ENCODE data around the gene S100A14. TPM values are rescaled to one million over a fixed set of nuclear protein-coding genes. Genes with fewer than 3 reads are reported as not detected.
A peak's percentile ranks its signal among the peaks of the same experiment; 100 is the strongest.

S100A14 gene
- total RNA-seq, 6 donors from 2014 or later: 76.5 to 239 (median 133) TPM

DNA sequence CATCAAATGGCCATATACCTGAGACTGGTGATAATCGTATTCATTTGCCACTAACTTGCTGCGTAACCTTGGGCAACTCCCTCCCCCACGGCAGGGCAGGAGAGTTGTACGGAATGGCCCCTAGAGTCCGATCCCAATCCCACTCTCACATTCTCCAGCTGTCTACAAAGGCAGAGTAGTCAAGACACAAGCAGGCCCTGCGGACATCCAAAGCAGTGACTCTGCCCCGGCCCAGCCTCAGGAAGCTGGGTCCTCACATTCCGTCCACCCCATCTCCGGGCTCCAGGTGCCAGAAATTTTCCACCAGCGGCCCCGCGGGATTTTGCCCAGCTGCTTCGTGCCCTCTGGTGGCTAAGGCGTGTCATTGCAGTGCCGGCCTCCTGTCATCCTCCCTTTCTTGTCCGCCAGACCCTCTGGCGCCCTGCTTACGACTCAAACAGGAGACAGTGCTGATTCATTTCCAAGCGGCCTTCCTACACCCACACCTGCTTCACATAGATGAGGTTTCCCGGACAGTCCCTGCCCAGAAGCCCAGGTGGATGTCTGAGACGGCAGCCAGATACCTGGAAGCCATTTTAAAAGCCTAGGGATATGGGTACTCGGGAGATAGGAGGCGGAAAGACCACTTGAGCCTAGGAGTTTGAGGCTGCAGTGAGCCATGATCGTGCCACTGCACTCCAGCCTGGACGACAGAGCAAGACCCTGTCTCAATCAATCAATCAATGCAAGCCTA, 47.6 kb downstream of the S100A14 start:
- no peaks in the 10 kb centered on the region for H3K36me3 ChIP-seq

GRCh38 chr1:153567621-153568366, 48.3 kb downstream of the S100A14 start:
- 76 to 78% methylated on average over 21 to 22 of the region's 22 CpGs for WGBS, 2 donors
- Histone ChIP-seq H3K9me3 (no peaks in the 10 kb centered on the region), H3K36me3 (no peaks in the 10 kb centered on the region), H3K4me1 (peaks cover 41 to 62% (median 53%) of the 10 kb centered on the region in 4 donors), H3K27ac (peak overlapping the region; percentile 95 to 99 (median 96)), H3K4me3 (peak overlapping the region in 2 of 4 donors; percentile 25 to 30), H3K27me3 (no peaks in the 10 kb centered on the region)
- ATAC-seq (ENCODE audit: low FRiP score in 2 of 2) (no peak), DNase-seq (no peak)
- TF ChIP-seq POLR2AphosphoS5 (IDR thresholded peaks at IDR 0.05) (no peak), POLR2A (IDR thresholded peaks at IDR 0.05) (no peak), EP300 (IDR thresholded peaks at IDR 0.05) (no peak), CTCF (IDR thresholded peaks at IDR 0.05) (no peak)

More for the DNA sequence above, 47.6 kb downstream of the S100A14 start:
- Histone ChIP-seq H3K27me3 (no peaks in the 10 kb centered on the region), H3K27ac (peak overlapping the region; percentile 95 to 99 (median 96)), H3K4me3 (peak overlapping the region in 2 of 4 donors; percentile 25 to 30), H3K9me3 (no peaks in the 10 kb centered on the region), H3K4me1 (peaks cover 48 to 69% (median 58%) of the 10 kb centered on the region in 4 donors)
- peak; percentile 86 to 95 for DNase-seq
- 16 to 31% methylated on average over 13 to 25 of the region's 25 CpGs for WGBS, 2 donors
- peak; percentile 56 to 70 for ATAC-seq (ENCODE audit: low FRiP score in 2 of 2)
- no peak for TF ChIP-seq EP300 (IDR thresholded peaks at IDR 0.05)
- peak in 3 of 4 donors; percentile 10 to 30 (median 21) for TF ChIP-seq POLR2A (IDR thresholded peaks at IDR 0.05)
- peak; percentile 97 to 99 (median 99) for TF ChIP-seq CTCF (IDR thresholded peaks at IDR 0.05)
- TF ChIP-seq POLR2AphosphoS5 (IDR thresholded peaks at IDR 0.05): peak; percentile 37 to 74

DNA sequence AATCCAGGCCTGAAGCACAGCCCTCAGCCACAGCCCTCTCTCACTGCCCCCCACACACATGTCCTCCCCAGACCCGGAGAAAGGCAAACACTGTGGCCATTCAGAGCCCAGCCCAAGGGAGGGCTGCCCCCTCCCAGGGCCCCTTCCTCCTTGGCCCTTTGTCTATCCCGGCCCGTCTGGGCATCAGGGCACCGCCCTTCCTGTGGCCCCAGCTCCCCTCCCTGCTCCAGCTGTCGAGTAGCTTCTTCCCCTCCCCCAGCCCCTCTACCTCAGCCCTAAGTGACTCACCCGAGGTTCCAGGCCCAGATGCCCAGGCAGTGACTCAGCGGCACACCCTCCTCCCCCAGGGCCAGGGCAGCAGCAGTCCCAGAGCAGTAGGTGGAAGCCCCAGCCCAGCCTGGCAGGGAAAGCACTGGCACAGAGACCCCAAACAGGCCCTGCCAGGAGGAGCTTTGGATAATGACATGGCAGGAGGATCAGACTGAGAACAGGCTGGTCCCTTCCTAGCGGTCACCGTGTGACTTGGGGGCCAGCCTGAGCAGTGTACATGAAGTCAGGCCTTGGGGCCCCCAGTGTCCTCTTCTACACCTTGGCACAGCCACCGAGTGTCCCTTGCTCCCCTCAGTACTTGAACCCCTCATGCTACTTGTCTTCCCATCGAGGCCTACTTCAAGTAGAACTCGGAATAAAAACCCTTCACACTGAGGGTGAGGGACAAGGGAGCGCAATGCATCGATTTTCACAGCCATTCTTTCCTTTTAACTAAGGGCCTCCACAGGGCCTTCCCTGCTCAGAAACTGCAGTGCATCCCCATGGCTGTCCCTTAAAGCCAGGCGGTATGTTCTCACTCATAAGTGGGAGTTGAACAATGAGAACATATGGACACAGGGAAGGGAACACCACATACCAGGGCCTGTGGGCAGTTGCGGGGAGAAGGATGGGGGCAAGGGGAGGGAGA, 49.4 kb downstream of the S100A14 start:
- Histone ChIP-seq H3K4me3 (peak overlapping the region in 1 of 4 donors; percentile 21), H3K9me3 (no peaks in the 10 kb centered on the region), H3K4me1 (peaks cover 41 to 51% (median 44%) of the 10 kb centered on the region in 4 donors), H3K27ac (peak overlapping the region; percentile 95 to 99 (median 96)), H3K27me3 (no peaks in the 10 kb centered on the region), H3K36me3 (no peaks in the 10 kb centered on the region)
- peak; percentile 95 to 96 for ATAC-seq (ENCODE audit: low FRiP score in 2 of 2)
- 34 to 40% methylated on average over 12 to 16 of the region's 16 CpGs for WGBS, 2 donors
- peak in 3 of 6 experiments; percentile 3 to 20 (median 18) for TF ChIP-seq CTCF (IDR thresholded peaks at IDR 0.05)
- peak; percentile 96 to 97 for TF ChIP-seq POLR2AphosphoS5 (IDR thresholded peaks at IDR 0.05)
- TF ChIP-seq EP300 (IDR thresholded peaks at IDR 0.05): peak in 3 of 4 donors; percentile 14 to 97 (median 91)
- peak in 2 of 4 donors; percentile 36 to 85 for TF ChIP-seq POLR2A (IDR thresholded peaks at IDR 0.05)
- DNase-seq: peak; percentile 90 to 100

Data from upper lobe of left lung (tissue), 6 donors.